ENCODE results near the gene EPB41L1. TPM values are rescaled to one million over a fixed set of nuclear protein-coding genes. Genes with fewer than 3 reads are reported as not detected.

The EPB41L1 gene
- total RNA-seq, 1 experiment from 2014 or later = 38.7 TPM

- ATAC-seq = no peak
- TF ChIP-seq RORB (CRISPR knock-in tag; IDR thresholded peaks at IDR 0.05) (no peak), JAZF1 (CRISPR knock-in tag; IDR thresholded peaks at IDR 0.05) (no peak), NFATC4 (CRISPR knock-in tag; IDR thresholded peaks at IDR 0.05) (no peak), AR (CRISPR knock-in tag; IDR thresholded peaks at IDR 0.05) (no peak), ZNF138 (CRISPR knock-in tag; conservative IDR thresholded peaks at IDR 0.05) (no peak)
- no peaks in the 10 kb centered on the region for H3K36me3 Mint-ChIP-seq
- no peak overlapping the region for H3K27ac Mint-ChIP-seq
- ChIA-PET CTCF (interaction anchor here (1.5 to 3.6 kb wide), 2 partner anchors 9 to 191 kb away, joined by 8 to 15 read pairs; no protein-coding TSS in a partner anchor), POLR2A (no interaction called here)
- no peak for DNase-seq (ENCODE audit: low spot score)
- H3K4me3 Mint-ChIP-seq = no peak overlapping the region
- no peaks in the 10 kb centered on the region for H3K27me3 Mint-ChIP-seq (ENCODE audit: low read depth)
- H3K9me3 Mint-ChIP-seq = no peaks in the 10 kb centered on the region
- peaks cover under 1% of the 10 kb centered on the region; the same call in 1 of the 2 replicates for H3K4me1 Mint-ChIP-seq
Observed at GRCh38 chr20:36208257-36208656, 53.7 kb downstream of the EPB41L1 start.

GRCh38 chr20:36210436-36211021 lies 56.0 kb downstream of the EPB41L1 start:
- ATAC-seq = no peak
- no peaks in the 10 kb centered on the region for H3K27me3 Mint-ChIP-seq (ENCODE audit: low read depth)

GRCh38 chr20:36213362-36213761 lies 58.8 kb downstream of the EPB41L1 start:
- Mint-ChIP-seq H3K27ac (no peak overlapping the region), H3K27me3 (ENCODE audit: low read depth) (no peaks in the 10 kb centered on the region), H3K9me3 (no peaks in the 10 kb centered on the region)
- TF ChIP-seq TCF7 (CRISPR knock-in tag; IDR thresholded peaks at IDR 0.05; ENCODE audit: low read depth) (no peak), GABPB1 (CRISPR knock-in tag; IDR thresholded peaks at IDR 0.05) (no peak), ZNF232 (CRISPR knock-in tag; IDR thresholded peaks at IDR 0.05) (no peak), CBFB (CRISPR knock-in tag; IDR thresholded peaks at IDR 0.05; ENCODE audit: low read depth) (no peak), ERG (CRISPR knock-in tag; IDR thresholded peaks at IDR 0.05) (no peak), NR3C1 (CRISPR knock-in tag; conservative IDR thresholded peaks at IDR 0.05; ENCODE audit: low read depth) (no peak), SMAD3 (CRISPR knock-in tag; IDR thresholded peaks at IDR 0.05; ENCODE audit: borderline replicate concordance) (no peak), TP53 (CRISPR knock-in tag; IDR thresholded peaks at IDR 0.05) (no peak), ZNF425 (CRISPR knock-in tag; conservative IDR thresholded peaks at IDR 0.05) (no peak)

More at GRCh38 chr20:36210436-36211021, 56.0 kb downstream of the EPB41L1 start:
- Mint-ChIP-seq H3K36me3 (no peaks in the 10 kb centered on the region), H3K27ac (no peak overlapping the region; the same call in 1 of the 2 replicates), H3K9me3 (no peaks in the 10 kb centered on the region), H3K4me1 (no peaks in the 10 kb centered on the region), H3K4me3 (no peak overlapping the region)
- DNase-seq (ENCODE audit: low spot score) = no peak
- POLR2A ChIA-PET = no interaction called here
- TF ChIP-seq ESRRA (CRISPR knock-in tag; IDR thresholded peaks at IDR 0.05; ENCODE audit: borderline replicate concordance) (no peak), TCF7 (CRISPR knock-in tag; IDR thresholded peaks at IDR 0.05; ENCODE audit: low read depth) (no peak), TEAD1 (CRISPR knock-in tag; IDR thresholded peaks at IDR 0.05) (no peak), FOXJ3 (CRISPR knock-in tag; IDR thresholded peaks at IDR 0.05; ENCODE audit: borderline replicate concordance) (no peak), ZNF532 (CRISPR knock-in tag; IDR thresholded peaks at IDR 0.05; ENCODE audit: borderline replicate concordance) (no peak), GRHL2 (CRISPR knock-in tag; IDR thresholded peaks at IDR 0.05; ENCODE audit: insufficient replicate concordance, severe bottlenecking) (no peak)
- CTCF ChIA-PET = interaction anchor here (0.9 to 4.4 kb wide), 7 partner anchors 8 to 229 kb away, joined by 3 to 32 read pairs (median 8); no protein-coding TSS in a partner anchor

More at GRCh38 chr20:36213362-36213761, 58.8 kb downstream of the EPB41L1 start:
- CTCF ChIA-PET = interaction anchor here (1.0 to 4.4 kb wide), 6 partner anchors 11 to 226 kb away, joined by 3 to 32 read pairs (median 6); no protein-coding TSS in a partner anchor
- Mint-ChIP-seq H3K4me1 (no peaks in the 10 kb centered on the region; the same call in 1 of the 2 replicates), H3K4me3 (no peak overlapping the region), H3K36me3 (no peaks in the 10 kb centered on the region)
- ATAC-seq (no peak), DNase-seq (ENCODE audit: low spot score) (no peak)
- POLR2A ChIA-PET = no interaction called here
